ENCODE data around the gene PABPC1L.

PABPC1L gene

DNA sequence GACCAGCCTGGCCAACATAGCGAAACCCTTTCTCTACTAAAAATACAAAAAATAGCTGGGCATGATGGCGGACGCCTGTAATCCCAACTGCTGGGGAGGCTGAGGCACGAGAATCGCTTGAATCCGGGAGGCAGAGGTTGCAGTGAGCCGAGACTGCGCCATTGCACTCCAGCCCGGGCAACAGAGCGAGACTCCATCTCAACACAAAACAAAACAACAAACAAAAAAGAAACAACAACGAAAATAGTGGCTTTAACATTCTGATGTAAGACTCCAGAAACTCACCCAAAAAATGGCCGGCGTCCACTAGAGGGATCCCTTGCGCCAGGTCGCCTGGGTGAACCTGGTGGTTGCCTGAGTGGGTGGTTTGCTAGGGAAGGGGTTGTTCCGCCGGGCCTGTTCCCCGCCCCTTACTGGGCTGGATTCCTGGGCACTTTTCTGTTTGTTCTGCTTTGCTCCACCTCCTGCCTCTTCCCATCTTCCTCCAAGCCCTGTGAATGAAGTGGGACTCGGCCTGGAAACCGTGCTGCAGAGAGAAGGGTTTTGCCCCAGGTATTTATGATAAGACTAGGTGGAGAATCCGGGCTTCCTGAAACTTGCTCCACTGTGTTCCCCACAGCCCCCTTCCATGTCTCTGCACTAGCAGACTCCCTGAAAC, 1.5 kb downstream of the PABPC1L start:
- Histone ChIP-seq H3K36me3 (ENCODE audit: control insufficient read depth, low read length) (peaks cover 39% of the 10 kb centered on the region), H3K9me2 (replicated peaks; ENCODE audit: control insufficient read depth, low read length) (no peaks in the 10 kb centered on the region), H3K27me3 (ENCODE audit: control insufficient read depth, low read length) (no peaks in the 10 kb centered on the region), H4K20me1 (ENCODE audit: control insufficient read depth, insufficient read depth, low read depth, low read length) (no peaks in the 10 kb centered on the region; the same call in 1 of the 2 replicates), H3K4me3 (ENCODE audit: low read length) (no peak overlapping the region), H3K79me2 (ENCODE audit: control insufficient read depth, low read length) (peaks cover 6% of the 10 kb centered on the region), H3F3A (ENCODE audit: control insufficient read depth, insufficient read depth) (peaks cover 28% of the 10 kb centered on the region), H3K4me2 (ENCODE audit: low read length) (no peak overlapping the region; the same call in 1 of the 2 replicates), H3K9me3 (ENCODE audit: control insufficient read depth, insufficient read depth, low read length) (no peaks in the 10 kb centered on the region), H3K4me1 (ENCODE audit: control insufficient read depth, low read length) (peaks cover 20% of the 10 kb centered on the region), H3K27ac (ENCODE audit: low read depth, low read length) (no peak overlapping the region)
- TF ChIP-seq, protein P1, sequence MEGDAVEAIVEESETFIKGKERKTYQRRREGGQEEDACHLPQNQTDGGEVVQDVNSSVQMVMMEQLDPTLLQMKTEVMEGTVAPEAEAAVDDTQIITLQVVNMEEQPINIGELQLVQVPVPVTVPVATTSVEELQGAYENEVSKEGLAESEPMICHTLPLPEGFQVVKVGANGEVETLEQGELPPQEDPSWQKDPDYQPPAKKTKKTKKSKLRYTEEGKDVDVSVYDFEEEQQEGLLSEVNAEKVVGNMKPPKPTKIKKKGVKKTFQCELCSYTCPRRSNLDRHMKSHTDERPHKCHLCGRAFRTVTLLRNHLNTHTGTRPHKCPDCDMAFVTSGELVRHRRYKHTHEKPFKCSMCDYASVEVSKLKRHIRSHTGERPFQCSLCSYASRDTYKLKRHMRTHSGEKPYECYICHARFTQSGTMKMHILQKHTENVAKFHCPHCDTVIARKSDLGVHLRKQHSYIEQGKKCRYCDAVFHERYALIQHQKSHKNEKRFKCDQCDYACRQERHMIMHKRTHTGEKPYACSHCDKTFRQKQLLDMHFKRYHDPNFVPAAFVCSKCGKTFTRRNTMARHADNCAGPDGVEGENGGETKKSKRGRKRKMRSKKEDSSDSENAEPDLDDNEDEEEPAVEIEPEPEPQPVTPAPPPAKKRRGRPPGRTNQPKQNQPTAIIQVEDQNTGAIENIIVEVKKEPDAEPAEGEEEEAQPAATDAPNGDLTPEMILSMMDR (IDR thresholded peaks at IDR 0.05; ENCODE audit: low read depth, low read length, poor library complexity, severe bottlenecking): peak; percentile 64
- no peak for TF ChIP-seq EZH2phosphoT487 (IDR thresholded peaks at IDR 0.05; ENCODE audit: borderline replicate concordance, low read length)

GRCh38 chr20:44912189-44912588, 2.3 kb downstream of the PABPC1L start:
- Histone ChIP-seq H3K4me3 (ENCODE audit: low read length) (no peak overlapping the region), H3K9me2 (replicated peaks; ENCODE audit: control insufficient read depth, low read length) (no peaks in the 10 kb centered on the region), H3K27me3 (ENCODE audit: control insufficient read depth, low read length) (no peaks in the 10 kb centered on the region), H3K4me1 (ENCODE audit: control insufficient read depth, low read length) (peaks cover 20% of the 10 kb centered on the region), H4K20me1 (ENCODE audit: control insufficient read depth, insufficient read depth, low read depth, low read length) (no peaks in the 10 kb centered on the region; the same call in 1 of the 2 replicates), H3K27ac (ENCODE audit: low read depth, low read length) (no peak overlapping the region), H3K79me2 (ENCODE audit: control insufficient read depth, low read length) (peaks cover 6% of the 10 kb centered on the region), H3F3A (ENCODE audit: control insufficient read depth, insufficient read depth) (peaks cover 20% of the 10 kb centered on the region), H3K4me2 (ENCODE audit: low read length) (no peak overlapping the region), H3K9me3 (ENCODE audit: control insufficient read depth, insufficient read depth, low read length) (no peaks in the 10 kb centered on the region), H3K36me3 (ENCODE audit: control insufficient read depth, low read length) (peaks cover 31% of the 10 kb centered on the region)
- TF ChIP-seq, protein P1 (IDR thresholded peaks at IDR 0.05; ENCODE audit: low read depth, low read length, poor library complexity, severe bottlenecking): no peak
- TF ChIP-seq EZH2phosphoT487 (IDR thresholded peaks at IDR 0.05; ENCODE audit: borderline replicate concordance, low read length): no peak

GRCh38 chr20:44914924-44915323, 5.1 kb downstream of the PABPC1L start:
- Histone ChIP-seq H3K79me2 (ENCODE audit: control insufficient read depth, low read length) (peaks cover 6% of the 10 kb centered on the region), H3K27ac (ENCODE audit: low read depth, low read length) (no peak overlapping the region), H3K9me3 (ENCODE audit: control insufficient read depth, insufficient read depth, low read length) (no peaks in the 10 kb centered on the region), H3K9me2 (replicated peaks; ENCODE audit: control insufficient read depth, low read length) (no peaks in the 10 kb centered on the region), H4K20me1 (ENCODE audit: control insufficient read depth, insufficient read depth, low read depth, low read length) (no peaks in the 10 kb centered on the region), H3K4me1 (ENCODE audit: control insufficient read depth, low read length) (peaks cover 8% of the 10 kb centered on the region), H3K36me3 (ENCODE audit: control insufficient read depth, low read length) (peaks cover 14% of the 10 kb centered on the region), H3F3A (ENCODE audit: control insufficient read depth, insufficient read depth) (no peaks in the 10 kb centered on the region), H3K4me3 (ENCODE audit: low read length) (no peak overlapping the region), H3K27me3 (ENCODE audit: control insufficient read depth, low read length) (no peaks in the 10 kb centered on the region), H3K4me2 (ENCODE audit: low read length) (no peak overlapping the region)
- TF ChIP-seq, protein P1 (IDR thresholded peaks at IDR 0.05; ENCODE audit: low read depth, low read length, poor library complexity, severe bottlenecking): no peak
- TF ChIP-seq EZH2phosphoT487 (IDR thresholded peaks at IDR 0.05; ENCODE audit: borderline replicate concordance, low read length): no peak

Data from DOHH2 (cell line).